Measurements from ENCODE around the gene C10orf120. TPM values are rescaled to one million over a fixed set of nuclear protein-coding genes. Genes with fewer than 3 reads are reported as not detected.

Gene C10orf120
- total RNA-seq, 1 donor from 2014 or later, result not detected

DNA sequence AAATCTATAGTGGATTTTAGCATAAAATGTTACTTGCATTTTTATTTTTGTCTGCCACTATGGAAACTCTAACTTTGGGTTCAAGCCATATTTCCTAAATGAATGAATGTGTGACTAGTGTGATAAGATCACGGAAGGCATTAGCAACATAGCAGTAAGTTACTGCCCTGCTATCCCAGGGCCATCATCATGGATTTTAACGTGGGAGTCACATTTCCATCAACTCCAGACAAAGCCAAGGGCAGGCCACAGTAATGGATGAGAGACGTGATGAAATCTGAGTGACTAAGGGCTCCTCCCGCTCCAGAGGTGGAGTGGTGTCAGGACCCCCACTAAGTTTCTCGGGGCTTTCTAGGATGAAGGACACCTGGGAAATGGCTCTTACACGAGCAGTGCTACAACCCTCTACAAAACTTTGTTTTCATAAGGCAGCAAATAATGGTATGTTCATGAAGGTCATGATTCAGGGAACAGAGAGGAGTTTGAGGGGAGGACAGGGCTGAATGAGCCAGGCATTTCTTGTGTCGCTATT, 34.3 kb downstream of the C10orf120 start:
- TF ChIP-seq CTCF (IDR thresholded peaks at IDR 0.05; ENCODE audit: insufficient read depth, low read length, poor library complexity, severe bottlenecking), result no peak

GRCh38 chr10:122664501-122664900, 35.1 kb downstream of the C10orf120 start:
- H3K27me3 ChIP-seq (ENCODE audit: control insufficient read depth, insufficient read depth, low read length), result no peaks in the 10 kb centered on the region
- TF ChIP-seq CTCF (IDR thresholded peaks at IDR 0.05; ENCODE audit: insufficient read depth, low read length, poor library complexity, severe bottlenecking), result no peak
- DNase-seq (ENCODE audit: low read depth), result no peak
- H3K36me3 ChIP-seq (ENCODE audit: control insufficient read depth, insufficient read depth, low read length), result no peaks in the 10 kb centered on the region
- H3K4me3 ChIP-seq (ENCODE audit: low read depth, low read length), result no peak overlapping the region

More for the DNA sequence above, 34.3 kb downstream of the C10orf120 start:
- no peak for DNase-seq (ENCODE audit: low read depth)
- no peak overlapping the region for H3K4me3 ChIP-seq (ENCODE audit: low read depth, low read length)
- no peaks in the 10 kb centered on the region for H3K27me3 ChIP-seq (ENCODE audit: control insufficient read depth, insufficient read depth, low read length)
- no peaks in the 10 kb centered on the region for H3K36me3 ChIP-seq (ENCODE audit: control insufficient read depth, insufficient read depth, low read length)

DNA sequence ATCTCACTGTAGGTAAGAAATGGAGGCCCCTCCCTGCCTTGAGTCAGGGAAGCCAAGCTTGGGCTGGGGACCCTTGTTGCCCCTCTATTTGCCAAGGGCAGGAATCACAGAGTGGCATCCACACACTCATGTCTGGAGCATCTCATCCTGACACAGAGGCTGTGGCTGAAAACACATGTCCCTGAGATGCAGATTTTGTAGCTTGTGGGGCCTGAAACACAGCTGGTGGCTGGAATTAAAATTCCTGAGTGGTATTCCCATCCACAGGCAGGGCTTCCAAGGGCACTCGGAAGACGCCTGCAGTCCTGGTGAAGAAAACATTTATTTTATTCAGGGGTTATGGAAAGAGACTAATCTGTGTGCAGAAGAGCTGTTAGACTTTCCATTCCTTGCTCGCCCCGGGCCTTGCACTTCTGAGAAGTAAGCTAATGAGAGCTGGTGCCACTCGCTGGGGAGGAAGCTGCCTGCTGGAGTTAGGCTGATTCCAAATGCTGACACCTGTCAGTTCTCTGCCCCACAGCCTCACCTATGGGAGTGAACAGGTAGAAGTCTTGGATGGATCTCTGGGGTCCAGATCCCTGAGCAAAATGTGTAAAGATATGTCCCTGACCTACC, 36.0 kb downstream of the C10orf120 start:
- H3K4me3 ChIP-seq (ENCODE audit: low read depth, low read length), result no peak overlapping the region
- no peak for TF ChIP-seq CTCF (IDR thresholded peaks at IDR 0.05; ENCODE audit: insufficient read depth, low read length, poor library complexity, severe bottlenecking)
- no peaks in the 10 kb centered on the region for H3K27me3 ChIP-seq (ENCODE audit: control insufficient read depth, insufficient read depth, low read length)
- no peaks in the 10 kb centered on the region for H3K36me3 ChIP-seq (ENCODE audit: control insufficient read depth, insufficient read depth, low read length)
- DNase-seq (ENCODE audit: low read depth), result no peak

DNA sequence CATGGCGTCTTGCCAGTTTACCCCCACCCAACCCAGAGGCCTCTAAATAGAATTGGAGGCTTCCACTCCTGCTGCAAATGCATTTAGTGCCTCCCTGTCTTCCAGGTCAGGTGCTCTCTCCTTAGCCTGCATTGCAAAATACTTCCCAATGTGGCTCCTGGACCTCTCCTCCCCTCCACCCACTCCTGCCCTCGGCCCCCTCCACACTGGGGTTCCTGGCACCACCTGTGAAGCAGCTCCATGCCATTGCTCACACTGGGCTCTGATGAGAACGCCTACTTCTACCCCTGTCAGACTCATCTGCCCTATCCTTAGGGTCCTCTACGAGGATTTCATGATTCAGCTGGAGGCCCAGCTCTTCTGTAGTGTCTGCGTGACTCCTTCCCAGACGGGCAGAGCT, 37.4 kb downstream of the C10orf120 start:
- Histone ChIP-seq H3K36me3 (ENCODE audit: control insufficient read depth, insufficient read depth, low read length) (no peaks in the 10 kb centered on the region), H3K4me3 (ENCODE audit: low read depth, low read length) (no peak overlapping the region), H3K27me3 (ENCODE audit: control insufficient read depth, insufficient read depth, low read length) (no peaks in the 10 kb centered on the region)
- no peak for DNase-seq (ENCODE audit: low read depth)
- no peak for TF ChIP-seq CTCF (IDR thresholded peaks at IDR 0.05; ENCODE audit: insufficient read depth, low read length, poor library complexity, severe bottlenecking)

DNA sequence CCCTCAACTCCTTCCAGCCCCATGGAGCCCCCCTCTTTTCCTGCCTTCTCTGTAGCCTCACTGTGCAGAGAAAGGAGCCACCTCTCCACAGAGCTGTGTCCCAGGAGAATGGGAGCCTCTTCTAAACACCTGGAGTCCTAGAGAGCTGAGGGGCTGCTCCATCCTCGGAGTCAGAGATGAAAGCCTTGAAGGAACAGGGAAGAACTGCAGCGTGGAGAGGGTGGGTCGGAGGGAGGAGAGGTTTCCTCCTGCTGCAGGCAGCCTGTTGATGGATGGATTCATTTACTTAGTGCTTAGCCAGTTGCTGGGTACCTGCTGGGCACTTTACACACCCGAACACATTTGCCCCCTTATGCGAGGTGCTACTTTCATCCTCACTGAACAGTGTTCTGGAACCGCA, 39.0 kb downstream of the C10orf120 start:
- H3K36me3 ChIP-seq (ENCODE audit: control insufficient read depth, insufficient read depth, low read length), result no peaks in the 10 kb centered on the region
- DNase-seq (ENCODE audit: low read depth), result no peak
- no peaks in the 10 kb centered on the region for H3K27me3 ChIP-seq (ENCODE audit: control insufficient read depth, insufficient read depth, low read length)
- no peak overlapping the region for H3K4me3 ChIP-seq (ENCODE audit: low read depth, low read length)
- no peak for TF ChIP-seq CTCF (IDR thresholded peaks at IDR 0.05; ENCODE audit: insufficient read depth, low read length, poor library complexity, severe bottlenecking)

- no peaks in the 10 kb centered on the region for H3K27me3 ChIP-seq (ENCODE audit: control insufficient read depth, insufficient read depth, low read length)
- no peak for DNase-seq (ENCODE audit: low read depth)
- TF ChIP-seq CTCF (IDR thresholded peaks at IDR 0.05; ENCODE audit: insufficient read depth, low read length, poor library complexity, severe bottlenecking), result no peak
- H3K4me3 ChIP-seq (ENCODE audit: low read depth, low read length), result no peak overlapping the region
- no peaks in the 10 kb centered on the region for H3K36me3 ChIP-seq (ENCODE audit: control insufficient read depth, insufficient read depth, low read length)
These were observed 40.0 kb downstream of the C10orf120 start for GRCh38 chr10:122659651-122660050.
